Hematopoietic multipotent progenitor cell treated with erythropoietin and hydrocortisone succinate and interleukin-3 and kit ligand, for 15 days (in vitro differentiated cells): ENCODE data around the gene GSTO2.

Experiments
- DNase-seq: peaks from one replicate; pipeline ENCODE4 v3.0.0-alpha.2; 2015; ENCODE audit warnings: low spot score

The GSTO2 gene

DNA sequence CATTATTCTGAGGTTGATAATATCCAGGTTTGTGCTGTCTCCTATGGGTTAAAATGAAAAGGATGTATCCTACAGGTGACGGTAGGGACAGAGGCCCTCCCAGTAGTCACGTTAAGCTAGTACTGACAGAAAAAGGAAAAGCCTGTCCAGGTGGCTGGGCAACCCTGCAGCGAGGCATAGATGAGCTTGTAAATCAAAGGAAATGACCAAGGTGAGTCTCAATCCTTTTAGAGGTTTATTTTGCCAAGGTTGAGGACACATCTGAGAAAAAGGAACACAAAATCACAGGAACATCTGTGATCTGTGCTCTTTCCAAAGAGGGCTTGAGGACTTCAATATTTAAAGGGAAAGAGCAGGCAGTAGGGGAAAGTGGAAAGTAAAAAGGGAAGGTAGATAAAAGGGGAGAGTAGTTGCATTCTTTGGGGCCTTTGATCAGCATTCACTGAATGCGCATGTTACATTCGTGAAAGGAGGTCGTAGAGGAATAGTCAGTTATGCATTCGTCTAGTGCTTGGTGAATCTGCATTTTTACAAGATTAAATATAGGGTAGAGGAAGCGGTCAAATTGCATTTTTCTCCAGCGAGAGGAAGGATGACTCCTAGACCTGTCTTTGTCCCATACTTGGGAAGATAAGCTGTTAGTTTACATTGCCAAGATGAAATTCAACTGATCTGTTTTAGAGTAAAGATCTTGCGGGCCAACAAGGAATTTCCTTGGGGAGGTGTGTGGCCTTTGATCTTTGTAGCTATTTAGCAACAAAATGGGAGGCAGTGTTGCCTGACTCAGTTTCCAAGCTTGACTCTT is 15.2 kb upstream of the GSTO2 start:
- DNase-seq, result no peak

- peak; percentile 55 for DNase-seq
Measured at GRCh38 chr10:104254493-104255310, 14.3 kb upstream of the GSTO2 start, which contains the start of gene GSTO1. Gene GSTO1 (plus strand): TSS chr10:104254892. CDS start chr10:104254929, 37 bp downstream.

GRCh38 chr10:104255311-104255981 is 13.5 kb upstream of the GSTO2 start:
- peak; percentile 49 for DNase-seq

- DNase-seq, result peak; percentile 50
Measured at GRCh38 chr10:104256335-104256961, 12.5 kb upstream of the GSTO2 start.

DNA sequence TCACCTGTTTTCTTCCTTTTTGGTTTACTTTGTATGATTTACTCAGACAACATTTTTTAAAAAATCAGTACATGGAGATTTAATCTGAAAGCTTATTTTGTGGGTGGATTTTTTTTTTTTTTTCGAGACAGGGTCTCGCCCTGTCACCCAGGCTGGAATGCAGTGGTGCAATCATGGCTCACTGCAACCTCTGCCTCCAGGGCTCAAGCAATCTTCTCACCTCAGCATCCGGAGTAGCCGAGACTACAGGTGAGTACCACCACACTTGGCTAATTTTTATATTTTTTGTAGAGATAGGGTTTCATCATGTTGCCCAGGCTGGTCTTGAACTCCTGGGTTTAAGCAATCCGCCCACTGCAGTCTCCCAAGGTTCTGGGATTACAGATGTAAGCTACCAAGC is 11.7 kb upstream of the GSTO2 start:
- DNase-seq, result no peak

GRCh38 chr10:104258209-104258608 is 10.8 kb upstream of the GSTO2 start:
- no peak for DNase-seq

- no peak for DNase-seq
Measured at GRCh38 chr10:104259456-104259855, 9.5 kb upstream of the GSTO2 start.

DNA sequence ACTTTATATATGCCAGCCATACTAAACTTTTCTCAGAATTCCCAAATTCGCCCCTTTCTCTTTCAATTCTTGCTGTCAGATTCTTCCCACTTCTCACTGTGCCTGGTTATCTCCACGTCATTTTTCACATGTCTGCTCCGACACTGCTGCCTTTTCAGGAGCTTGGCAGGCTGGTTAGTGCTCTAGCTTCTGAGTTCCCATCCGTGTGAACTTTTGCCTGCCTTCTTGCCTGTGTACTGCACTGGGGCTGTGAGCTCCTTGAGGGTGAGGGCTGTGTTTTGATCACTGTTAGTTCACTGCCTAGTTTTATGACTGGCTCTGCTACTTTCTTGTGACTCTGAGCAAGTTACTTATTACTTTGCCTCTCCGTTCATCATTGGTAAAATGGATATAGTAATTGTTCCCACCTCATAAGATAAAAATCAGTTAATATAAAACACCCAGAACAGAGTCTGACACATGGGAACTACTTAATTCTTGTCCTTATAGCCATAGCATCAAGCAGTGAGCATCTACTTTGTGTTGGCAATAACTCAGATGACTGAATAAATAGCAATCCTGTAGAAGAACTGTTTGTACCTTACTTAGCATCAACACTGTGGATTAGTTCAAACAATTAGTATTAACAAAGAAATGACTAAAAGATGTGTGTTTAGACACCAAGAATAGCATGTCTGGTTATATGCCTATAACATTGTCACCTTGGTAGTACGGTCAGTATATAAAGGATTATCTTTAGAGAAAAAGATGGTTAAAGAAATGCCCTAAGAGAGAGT is 8.8 kb upstream of the GSTO2 start:
- DNase-seq, result no peak

DNA sequence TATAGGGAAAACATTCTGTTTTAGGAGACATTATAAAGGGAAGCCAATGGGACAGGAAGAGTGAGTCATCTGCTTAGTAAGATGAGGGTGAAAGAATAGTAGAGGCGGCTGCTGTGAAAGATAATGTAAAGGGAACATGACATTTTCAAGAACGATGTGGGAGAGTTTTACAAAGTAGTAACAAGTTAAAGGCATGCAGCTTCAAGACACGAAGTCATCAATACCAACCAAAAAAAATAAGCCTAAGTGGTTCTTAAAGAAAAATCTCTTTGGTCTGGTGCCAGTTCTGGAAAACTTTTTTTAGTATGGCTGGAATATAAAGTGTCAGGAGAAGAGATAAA is 8.2 kb upstream of the GSTO2 start:
- peak; percentile 72 for DNase-seq

DNA sequence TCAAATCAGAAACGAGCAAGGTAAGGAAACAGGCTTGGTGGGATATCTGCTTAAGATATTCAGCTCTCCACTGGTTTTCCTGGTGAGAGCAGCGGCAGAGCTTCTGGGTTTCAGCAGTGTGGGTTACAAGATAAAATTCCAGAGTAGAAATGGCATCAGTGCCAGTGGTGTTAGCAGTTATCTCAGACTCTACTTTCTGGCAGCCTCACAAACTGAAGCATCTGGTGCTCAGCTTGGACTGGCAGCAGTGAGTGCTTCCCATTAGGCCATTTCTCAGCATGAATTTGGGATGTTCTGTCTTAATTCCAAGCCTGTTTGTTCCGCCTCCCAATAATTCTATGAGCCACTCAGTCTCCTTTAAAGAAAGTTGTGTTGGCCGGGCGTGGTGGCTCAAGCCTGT is 6.9 kb upstream of the GSTO2 start:
- peak; percentile 52 for DNase-seq

DNA sequence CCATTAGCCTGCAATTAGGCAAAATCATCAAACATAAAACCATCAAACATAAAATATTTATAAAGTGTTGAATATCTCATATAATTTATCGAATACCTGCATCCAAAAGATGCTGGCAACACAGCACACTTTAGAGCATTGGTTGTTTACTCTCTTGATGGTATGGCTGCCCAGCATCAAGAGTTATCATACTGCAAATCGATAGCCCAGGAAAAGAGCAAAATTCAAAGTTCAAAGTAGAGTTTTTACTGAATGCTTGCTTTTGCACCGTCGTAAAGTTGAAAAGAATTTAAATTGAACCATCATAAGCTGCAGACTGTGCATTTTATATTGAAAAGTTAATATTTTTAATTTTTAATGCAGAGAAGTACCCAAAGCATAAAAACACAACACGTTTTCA is 4.2 kb upstream of the GSTO2 start:
- no peak for DNase-seq

DNA sequence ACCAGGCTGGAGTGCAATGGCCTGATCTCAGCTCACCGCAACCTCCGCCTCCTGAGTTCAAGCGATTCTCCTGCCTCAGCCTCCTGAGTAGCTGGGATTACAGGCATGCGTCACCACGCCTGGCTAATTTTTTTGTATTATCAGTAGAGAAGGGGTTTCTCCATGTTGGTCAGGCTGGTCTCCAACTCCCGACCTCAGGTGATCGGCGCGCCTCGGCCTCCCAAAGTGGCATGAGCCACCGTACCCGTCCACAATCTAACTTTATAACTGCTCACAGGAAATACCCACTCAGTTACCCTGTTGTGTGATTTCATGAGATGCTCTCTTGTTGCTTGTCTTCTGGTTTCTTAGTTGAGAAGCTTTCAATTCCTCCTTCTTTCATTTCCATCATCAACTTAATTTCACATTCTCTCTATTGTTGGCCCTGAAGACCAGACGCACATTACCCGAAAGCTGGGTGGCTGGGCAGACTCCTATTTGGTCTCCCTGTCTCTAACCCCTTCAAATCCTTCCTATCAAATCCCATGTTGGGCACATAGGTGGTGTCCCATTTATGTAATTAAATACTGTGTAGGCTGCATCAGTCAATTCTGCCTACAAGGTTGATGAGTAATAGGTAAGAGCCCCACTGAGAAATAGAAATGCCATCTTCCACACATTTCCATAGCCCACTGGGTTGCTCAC is 1.1 kb upstream of the GSTO2 start:
- DNase-seq, result no peak

GRCh38 chr10:104268405-104268712 is 625 bp upstream of the GSTO2 start:
- DNase-seq, result peak; percentile 26

DNA sequence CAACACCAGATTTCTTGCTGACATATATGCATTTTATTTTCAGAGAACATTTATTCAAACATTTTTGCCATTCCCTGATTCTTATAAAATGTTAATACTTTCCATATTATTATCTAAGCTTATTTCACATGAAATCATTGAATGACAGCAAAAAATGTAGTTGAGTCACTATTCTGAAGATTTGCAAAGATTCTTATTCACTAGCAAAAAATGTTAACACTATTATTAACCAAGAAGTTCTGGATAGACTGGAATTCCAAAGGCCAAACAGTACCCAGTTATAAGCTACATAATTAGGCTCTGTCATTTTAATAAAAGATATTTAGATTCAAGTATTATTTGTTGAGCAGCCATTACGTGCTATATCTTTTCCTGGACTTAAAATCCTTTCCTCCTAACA is 4.3 kb downstream of the GSTO2 start:
- DNase-seq, result no peak

DNA sequence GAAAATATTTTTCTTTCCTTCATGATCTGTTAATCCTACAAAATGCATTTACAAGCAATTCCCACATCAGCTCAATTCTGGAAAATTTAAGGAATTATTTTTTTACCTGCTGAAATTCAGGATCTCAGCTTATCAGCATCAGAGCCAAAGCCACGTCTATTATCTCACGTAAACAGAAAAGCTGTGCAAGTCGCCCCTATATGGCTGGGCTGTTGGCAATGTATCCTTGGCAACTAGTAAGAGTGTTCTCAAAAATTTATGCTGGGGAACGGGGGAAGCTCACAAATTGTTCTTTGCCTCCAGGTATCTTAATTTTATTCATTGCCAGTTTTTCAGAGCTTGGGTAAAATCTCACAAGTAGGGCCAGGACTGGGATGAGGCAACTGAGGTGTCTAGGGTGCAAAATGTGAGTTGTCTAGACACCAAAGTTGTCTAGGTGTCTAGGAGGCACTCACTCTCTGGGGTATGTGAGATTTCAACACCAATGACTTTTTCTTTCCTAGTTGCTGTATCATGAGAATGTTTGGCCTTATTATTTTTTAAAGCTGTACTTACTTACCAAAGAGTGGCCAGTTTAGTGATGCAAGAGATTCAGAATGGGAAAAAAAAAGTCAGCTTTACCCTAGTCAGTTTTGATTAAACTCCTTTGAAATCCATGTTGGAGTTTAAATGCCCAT is 5.1 kb downstream of the GSTO2 start:
- no peak for DNase-seq

- peak; percentile 49 for DNase-seq
Measured at GRCh38 chr10:104274762-104275721, 6.1 kb downstream of the GSTO2 start.

DNA sequence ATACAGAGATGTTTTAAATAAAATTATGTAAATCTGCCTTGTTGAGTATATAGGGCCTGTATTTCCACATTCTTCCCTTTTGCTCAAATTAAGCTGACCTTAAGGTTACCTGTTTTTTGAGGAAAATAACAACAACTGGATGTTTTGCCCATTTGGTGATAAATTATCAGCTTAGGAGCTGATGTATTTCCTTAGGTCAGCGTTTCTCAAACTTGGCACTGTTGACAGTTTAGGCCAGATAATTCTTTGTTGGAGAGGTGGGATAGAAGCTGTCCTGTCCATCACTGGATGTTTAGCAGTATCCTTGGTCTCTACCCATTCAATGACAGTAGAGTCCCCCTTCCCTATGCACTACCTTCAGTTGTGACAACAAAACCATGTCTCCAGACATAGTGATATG is 7.2 kb downstream of the GSTO2 start:
- DNase-seq, result no peak

- DNase-seq, result no peak
Measured at GRCh38 chr10:104277785-104278184, 8.8 kb downstream of the GSTO2 start.

DNA sequence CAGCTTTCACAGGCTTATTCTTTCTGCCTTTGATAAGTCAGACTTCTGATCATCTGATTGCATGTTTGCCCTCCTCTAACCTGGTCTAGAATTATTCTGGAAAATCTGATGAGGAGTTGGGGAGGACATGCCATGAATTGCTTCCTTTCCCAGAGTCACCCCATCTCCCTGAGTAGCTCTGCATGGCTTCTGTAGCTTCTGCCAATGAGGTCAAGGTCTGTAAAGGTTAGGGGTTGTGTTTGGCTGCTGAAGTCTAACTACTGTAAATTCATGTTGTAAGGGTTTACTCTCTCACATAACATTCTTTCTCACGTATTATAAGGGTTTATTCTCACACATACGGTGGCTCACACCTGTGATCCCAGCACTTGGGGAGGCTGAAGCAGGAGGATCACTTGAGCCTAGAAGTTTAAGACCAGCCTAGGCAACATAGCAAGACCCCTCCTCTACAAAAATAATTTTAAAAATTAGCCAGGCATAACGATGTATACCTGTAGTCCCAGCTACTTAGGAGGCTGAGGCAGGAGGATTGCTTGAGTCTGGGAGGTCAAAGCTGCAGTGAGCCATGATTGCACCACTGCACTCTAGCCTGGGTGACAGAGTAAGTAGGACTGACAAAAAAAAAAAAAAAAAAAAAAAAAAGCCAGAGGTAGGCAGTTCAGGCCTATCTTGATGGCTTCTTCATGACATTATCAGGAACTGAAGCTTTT is 10.7 kb downstream of the GSTO2 start:
- no peak for DNase-seq
